ENCODE results near the gene LRRC17. TPM values are rescaled to one million over a fixed set of nuclear protein-coding genes. Genes with fewer than 3 reads are reported as not detected.

LRRC17 gene
- total RNA-seq, 4 donors from 2014 or later, result 3.0 to 4.1 (median 3.2) TPM

DNA sequence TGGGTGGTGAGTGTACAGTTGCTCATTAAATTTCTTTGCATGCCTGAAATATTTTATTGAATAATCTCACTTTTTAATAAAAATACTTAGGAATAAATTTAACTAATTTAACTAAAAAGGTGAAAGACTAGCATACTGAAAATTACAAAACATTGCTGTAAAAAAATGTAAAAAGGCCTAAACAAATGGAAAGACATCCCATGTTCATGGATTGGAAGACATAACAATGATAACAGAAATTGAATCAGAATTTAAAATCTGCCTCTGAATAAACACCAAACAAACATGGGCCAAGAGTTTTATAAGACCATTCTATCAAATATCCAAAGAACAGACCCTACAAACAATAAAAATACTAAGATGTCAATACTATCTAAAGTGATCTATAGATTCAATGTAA is 66.9 kb downstream of the LRRC17 start:
- H3K27me3 ChIP-seq, result no peaks in the 10 kb centered on the region
- intact Hi-C loops (cut with DNase I), result no loop called here
- DNase-seq, result no peak
- H3K9me3 ChIP-seq, result no peaks in the 10 kb centered on the region
- H3K4me3 ChIP-seq (replicated peaks in 1 of 3), result no peak overlapping the region
- no peak overlapping the region for H3K27ac ChIP-seq
- TF ChIP-seq, protein P1, sequence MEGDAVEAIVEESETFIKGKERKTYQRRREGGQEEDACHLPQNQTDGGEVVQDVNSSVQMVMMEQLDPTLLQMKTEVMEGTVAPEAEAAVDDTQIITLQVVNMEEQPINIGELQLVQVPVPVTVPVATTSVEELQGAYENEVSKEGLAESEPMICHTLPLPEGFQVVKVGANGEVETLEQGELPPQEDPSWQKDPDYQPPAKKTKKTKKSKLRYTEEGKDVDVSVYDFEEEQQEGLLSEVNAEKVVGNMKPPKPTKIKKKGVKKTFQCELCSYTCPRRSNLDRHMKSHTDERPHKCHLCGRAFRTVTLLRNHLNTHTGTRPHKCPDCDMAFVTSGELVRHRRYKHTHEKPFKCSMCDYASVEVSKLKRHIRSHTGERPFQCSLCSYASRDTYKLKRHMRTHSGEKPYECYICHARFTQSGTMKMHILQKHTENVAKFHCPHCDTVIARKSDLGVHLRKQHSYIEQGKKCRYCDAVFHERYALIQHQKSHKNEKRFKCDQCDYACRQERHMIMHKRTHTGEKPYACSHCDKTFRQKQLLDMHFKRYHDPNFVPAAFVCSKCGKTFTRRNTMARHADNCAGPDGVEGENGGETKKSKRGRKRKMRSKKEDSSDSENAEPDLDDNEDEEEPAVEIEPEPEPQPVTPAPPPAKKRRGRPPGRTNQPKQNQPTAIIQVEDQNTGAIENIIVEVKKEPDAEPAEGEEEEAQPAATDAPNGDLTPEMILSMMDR (IDR thresholded peaks at IDR 0.05), result no peak
- no peaks in the 10 kb centered on the region for H3K4me1 ChIP-seq
- H3K36me3 ChIP-seq, result no peaks in the 10 kb centered on the region

GRCh38 chr7:102981451-102981850 is 68.7 kb downstream of the LRRC17 start:
- Histone ChIP-seq H3K4me1 (no peaks in the 10 kb centered on the region), H3K27me3 (no peaks in the 10 kb centered on the region), H3K4me3 (replicated peaks in 1 of 3) (no peak overlapping the region), H3K36me3 (no peaks in the 10 kb centered on the region), H3K9me3 (no peaks in the 10 kb centered on the region), H3K27ac (no peak overlapping the region)
- intact Hi-C loops (cut with DNase I), result no loop called here
- TF ChIP-seq, protein P1 (IDR thresholded peaks at IDR 0.05), result no peak
- no peak for TF ChIP-seq POLR2A (IDR thresholded peaks at IDR 0.05)
- no peak for DNase-seq
- WGBS, 2 donors, result 92 to 97% methylated on average over 2 of the region's 2 CpGs

GRCh38 chr7:102982235-102982634 is 69.4 kb downstream of the LRRC17 start:
- intact Hi-C loops (cut with DNase I), result no loop called here
- Histone ChIP-seq H3K27ac (no peak overlapping the region), H3K9me3 (no peaks in the 10 kb centered on the region), H3K4me3 (replicated peaks in 1 of 3) (no peak overlapping the region), H3K36me3 (no peaks in the 10 kb centered on the region), H3K4me1 (no peaks in the 10 kb centered on the region), H3K27me3 (no peaks in the 10 kb centered on the region)
- DNase-seq, result no peak
- 55 to 100% methylated on average over 1 of the region's 1 CpG for WGBS, 2 donors
- TF ChIP-seq, protein P1 (IDR thresholded peaks at IDR 0.05), result no peak
- TF ChIP-seq POLR2A (IDR thresholded peaks at IDR 0.05), result no peak

DNA sequence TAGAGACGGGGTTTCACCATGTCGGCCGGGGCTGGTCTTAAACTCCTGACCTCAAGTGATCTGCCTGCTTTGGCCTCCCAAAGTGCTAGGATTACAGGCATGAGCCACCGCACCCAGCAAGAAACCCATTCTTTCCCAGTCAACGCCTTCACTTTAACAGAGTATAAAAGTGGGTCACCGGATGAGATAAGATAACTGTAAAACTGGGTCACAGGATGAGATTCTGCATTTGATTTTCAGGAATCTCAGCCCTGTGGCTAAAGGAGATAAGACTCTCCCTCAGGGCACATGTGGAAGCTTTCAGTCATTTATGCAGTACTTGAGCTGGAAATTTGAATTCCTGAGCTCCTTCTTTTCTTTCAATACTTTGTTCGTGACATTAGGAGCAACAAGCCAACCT is 70.8 kb downstream of the LRRC17 start:
- intact Hi-C loops (cut with DNase I), result no loop called here
- Histone ChIP-seq H3K27me3 (no peaks in the 10 kb centered on the region), H3K4me3 (replicated peaks in 1 of 3) (no peak overlapping the region), H3K4me1 (no peaks in the 10 kb centered on the region), H3K27ac (no peak overlapping the region), H3K36me3 (no peaks in the 10 kb centered on the region), H3K9me3 (no peaks in the 10 kb centered on the region)
- no peak for DNase-seq
- 76 to 81% methylated on average over 7 of the region's 7 CpGs for WGBS, 2 donors
- TF ChIP-seq, protein P1 (IDR thresholded peaks at IDR 0.05), result no peak
- no peak for TF ChIP-seq POLR2A (IDR thresholded peaks at IDR 0.05)

GRCh38 chr7:102985176-102985783 is 72.5 kb downstream of the LRRC17 start:
- no peaks in the 10 kb centered on the region for H3K36me3 ChIP-seq
- no peaks in the 10 kb centered on the region for H3K27me3 ChIP-seq
- no peaks in the 10 kb centered on the region for H3K4me1 ChIP-seq
- H3K4me3 ChIP-seq (replicated peaks in 1 of 3), result no peak overlapping the region
- no peaks in the 10 kb centered on the region for H3K9me3 ChIP-seq
- no peak for DNase-seq
- TF ChIP-seq POLR2A (IDR thresholded peaks at IDR 0.05), result no peak
- TF ChIP-seq, protein P1 (IDR thresholded peaks at IDR 0.05), result no peak
- intact Hi-C loops (cut with DNase I), result no loop called here
- H3K27ac ChIP-seq, result no peak overlapping the region
